Muscle of arm (tissue), 12 donors: Measurements from ENCODE around the gene CIAO3. TPM values are rescaled to one million over a fixed set of nuclear protein-coding genes. Genes with fewer than 3 reads are reported as not detected.

Experiments
- DNase-seq: peaks from one replicate; pipeline ENCODE4 v3.0.0-alpha.2; 2013
- polyA plus RNA-seq, 12 donors: library from polyadenylated mRNA; unstranded; fragments of 120-200 nt; gene quantifications; one replicate each; pipeline ENCODE4 v1.2.1, GENCODE V29; 2013; ENCODE audit not compliant: insufficient read length in 12 of 12

The CIAO3 gene
- polyA plus RNA-seq, 12 donors, result 7.5 to 16.7 (median 15.7) TPM; not detected in 1

DNA sequence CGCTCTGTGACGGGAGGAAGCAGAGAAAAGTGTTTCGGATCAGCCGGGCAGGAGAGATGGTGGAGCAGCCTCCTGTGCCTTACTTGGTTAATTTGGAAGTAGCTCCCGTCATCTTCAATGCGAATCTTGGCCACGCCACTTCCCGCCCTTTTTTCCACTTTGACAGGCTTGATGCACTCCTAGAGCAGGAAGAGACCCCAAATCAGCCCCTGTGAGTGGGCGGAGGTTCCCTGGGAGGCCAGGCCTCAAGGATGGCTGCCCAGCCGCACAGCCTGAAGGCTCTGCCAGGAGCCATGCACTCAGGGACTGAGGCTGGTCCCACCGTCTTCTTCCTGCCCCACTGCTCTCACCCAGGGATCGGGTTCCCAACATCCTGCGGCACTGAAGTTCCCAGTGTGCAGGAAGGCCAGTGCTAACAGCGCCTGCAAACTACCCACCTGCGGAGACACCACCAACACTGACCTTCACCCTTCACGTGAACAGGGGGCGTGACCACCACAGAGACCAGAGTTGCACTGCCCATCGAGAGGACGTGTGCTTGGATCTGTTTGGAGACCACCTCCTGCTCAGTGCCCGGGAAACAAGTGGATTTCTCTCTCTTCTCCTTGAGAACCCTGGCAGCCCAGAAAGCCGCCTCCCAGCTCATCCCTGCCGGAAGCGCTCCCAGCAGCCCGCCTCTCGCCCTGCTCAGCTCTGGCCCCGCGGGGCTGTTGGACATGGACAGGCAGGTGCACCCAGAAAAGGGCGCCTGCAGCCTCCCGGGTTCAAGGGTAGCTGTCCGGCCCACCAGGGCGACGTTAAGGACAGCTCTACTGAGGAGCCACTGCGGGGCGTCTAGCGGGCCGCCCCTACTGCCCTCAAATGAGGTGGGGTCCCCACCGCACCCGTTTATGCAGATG, 988 bp downstream of the CIAO3 start:
- DNase-seq, result no peak

DNA sequence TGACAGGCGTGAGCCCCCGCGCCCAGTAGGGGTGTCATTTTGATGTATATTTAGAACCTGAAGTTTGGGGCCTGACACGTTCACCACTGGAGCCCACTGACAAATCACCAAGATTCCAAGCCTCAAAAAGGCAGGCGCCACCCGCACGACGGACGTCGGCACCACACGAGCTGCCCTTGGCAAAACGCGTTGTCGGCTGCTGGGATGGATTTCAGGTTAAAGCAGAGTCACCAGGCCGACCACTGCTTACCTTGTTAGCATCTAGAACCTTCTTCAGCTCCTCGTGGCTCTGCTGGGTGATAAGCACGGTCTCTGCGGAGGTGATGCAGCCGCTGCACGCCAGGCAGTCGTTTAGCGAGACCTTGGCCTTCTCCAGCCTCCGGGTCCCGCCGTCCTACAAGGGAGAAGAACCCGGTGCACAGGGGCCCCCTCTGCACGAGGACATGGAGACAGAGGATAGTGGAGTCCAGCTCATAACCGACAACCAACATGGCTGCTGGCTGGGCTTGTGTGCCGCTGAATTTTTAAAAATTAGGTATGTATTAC, 3.8 kb downstream of the CIAO3 start:
- no peak for DNase-seq

GRCh38 chr16:735982-736453, 4.8 kb downstream of the CIAO3 start:
- DNase-seq, result no peak

DNA sequence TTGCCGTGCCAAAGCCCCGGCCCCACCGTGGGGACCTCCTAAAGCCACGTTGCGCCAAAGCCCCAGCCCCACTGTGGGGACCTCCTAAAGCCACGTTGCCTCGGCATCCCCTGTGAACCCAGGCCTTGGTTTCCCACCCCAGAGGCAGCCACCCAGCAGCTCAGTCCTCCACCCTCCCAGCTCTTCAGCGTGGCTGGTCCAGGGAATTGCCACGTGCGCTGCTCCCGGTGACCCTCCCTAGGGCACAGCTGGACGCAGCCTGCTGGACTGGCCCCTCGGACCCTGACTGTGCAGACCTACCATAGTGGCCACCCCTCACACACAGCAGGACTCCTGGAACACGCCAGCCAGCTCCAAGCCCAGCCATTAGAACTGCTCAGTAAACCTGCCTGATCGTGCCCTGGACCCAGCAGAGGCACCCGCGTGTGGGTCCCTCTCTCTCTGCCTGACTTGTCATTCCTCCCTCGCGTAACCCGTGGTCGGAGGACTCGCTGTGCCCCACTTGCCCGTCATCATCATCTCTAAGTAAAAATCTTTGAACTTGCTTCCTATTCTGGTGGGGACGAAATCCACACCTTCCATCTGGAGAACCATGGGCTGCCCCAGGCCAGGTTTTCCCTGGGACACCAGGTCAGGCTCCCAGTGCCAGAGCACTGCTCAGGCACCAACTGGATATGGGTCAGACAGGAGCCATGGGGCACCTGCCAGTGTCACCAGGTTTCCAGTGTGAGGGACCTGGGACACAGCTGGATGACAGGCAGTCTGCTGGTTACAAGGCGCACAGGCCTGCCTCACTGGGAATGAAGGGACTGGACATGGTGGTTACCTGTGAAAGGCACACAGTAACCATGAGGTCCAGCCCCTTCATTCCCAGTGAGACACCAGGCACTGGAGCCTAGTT, 5.6 kb downstream of the CIAO3 start:
- no peak for DNase-seq

GRCh38 chr16:734208-734980, 6.4 kb downstream of the CIAO3 start:
- no peak for DNase-seq

GRCh38 chr16:733382-734207, 7.2 kb downstream of the CIAO3 start:
- DNase-seq, result no peak

GRCh38 chr16:732936-733335, 7.9 kb downstream of the CIAO3 start:
- DNase-seq, result no peak

GRCh38 chr16:732332-732731, 8.5 kb downstream of the CIAO3 start:
- no peak for DNase-seq

GRCh38 chr16:730666-731509, 9.9 kb downstream of the CIAO3 start:
- no peak for DNase-seq

DNA sequence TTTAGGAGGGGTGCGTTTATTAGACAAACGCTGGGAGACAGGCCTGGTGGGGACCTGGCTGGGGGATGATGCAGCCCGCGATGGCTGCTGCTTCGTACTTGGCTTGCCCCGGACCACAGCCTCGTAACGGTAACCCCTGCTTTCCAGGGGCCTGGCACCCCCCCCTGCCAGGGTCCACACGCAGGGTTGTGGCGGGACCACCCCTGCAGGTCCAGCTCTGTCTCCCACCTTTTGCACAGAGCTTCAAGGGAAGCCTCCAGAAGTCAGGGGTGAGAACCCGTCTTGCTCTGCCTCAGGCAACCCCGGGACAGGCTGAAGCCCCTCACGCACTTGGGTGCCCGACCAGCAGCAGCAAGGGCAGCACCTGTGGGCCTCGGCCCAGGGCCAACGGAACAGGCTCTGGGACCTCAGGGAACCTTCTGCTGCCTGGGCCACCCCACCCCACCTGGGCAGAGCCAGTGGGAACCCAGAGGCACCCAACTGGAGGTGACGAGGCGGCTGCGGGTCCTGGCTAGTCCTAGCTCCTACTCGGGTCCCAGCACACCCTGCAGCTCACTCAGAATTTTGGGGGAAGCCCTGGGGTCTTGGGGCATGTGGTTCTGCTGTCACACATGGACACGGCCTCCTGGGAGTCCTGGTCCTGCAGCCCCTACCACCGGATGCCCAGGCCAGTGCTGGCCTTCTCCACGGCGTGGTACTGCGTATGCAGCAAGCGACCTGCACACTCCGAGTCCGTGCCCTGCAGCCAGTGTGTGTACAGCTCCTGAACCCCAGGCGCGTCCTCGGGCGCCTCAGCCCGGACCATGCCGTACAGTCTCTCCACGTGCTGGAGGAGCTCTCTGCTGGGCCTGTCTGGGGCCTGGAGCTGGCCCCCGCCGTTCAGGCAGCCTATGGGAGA, 10.8 kb downstream of the CIAO3 start:
- no peak for DNase-seq

GRCh38 chr16:728890-729744, 11.7 kb downstream of the CIAO3 start:
- no peak for DNase-seq

GRCh38 chr16:728131-728889, 12.5 kb downstream of the CIAO3 start:
- no peak for DNase-seq

GRCh38 chr16:727291-727977, 13.4 kb downstream of the CIAO3 start:
- no peak for DNase-seq

DNA sequence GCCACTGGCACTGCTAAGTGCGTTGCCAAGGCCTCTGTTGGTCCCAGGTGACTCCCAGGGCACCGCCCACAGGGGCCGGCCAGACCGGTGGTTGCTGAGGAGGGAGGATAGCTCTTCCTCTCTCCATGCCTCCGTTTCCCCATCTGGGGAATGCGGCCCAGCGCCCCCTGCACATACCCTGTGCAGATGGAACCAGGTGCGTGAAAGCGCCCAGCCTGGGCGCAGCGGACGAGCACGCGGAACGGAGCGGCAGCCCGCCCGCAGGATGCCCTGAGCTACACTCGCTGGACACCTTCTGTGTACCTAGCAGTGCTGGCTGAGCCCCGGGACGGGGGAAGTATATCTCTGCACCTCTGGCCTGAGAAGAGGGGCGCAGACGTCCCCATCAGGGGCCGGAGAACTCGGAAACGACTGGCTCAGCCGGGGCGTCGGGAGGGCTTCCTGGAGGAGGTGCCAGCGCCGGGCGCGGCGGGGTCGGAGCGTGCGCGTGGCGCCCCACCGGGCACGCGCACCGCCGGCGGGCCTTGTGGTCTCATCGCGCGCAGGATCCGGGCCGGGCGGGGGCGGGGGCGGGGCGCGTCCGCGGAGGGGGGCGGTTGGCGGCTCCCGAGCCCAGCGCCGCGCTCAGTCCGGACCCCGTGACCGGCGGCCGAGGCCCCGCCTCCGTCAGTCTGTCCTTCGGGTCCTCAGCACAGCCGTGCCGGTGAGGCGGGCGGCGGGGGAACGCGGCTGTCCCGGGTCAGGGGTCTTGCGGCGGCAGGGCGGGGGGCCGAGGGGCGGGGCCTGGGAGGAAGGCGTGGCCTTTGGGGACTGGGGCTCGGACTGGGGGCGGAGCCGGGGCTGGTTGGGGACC, 14.1 kb downstream of the CIAO3 start, which contains the start of the genes CCDC78 and HAGHL:
Gene CCDC78 (minus strand): TSS at position 6 of the 853 bp plus-strand sequence. CDS start 76 bp downstream, outside the sequence.
Gene HAGHL (plus strand): TSS at position 669 of the 853 bp plus-strand sequence. CDS start 404 bp downstream, outside the sequence.
- DNase-seq, result no peak

DNA sequence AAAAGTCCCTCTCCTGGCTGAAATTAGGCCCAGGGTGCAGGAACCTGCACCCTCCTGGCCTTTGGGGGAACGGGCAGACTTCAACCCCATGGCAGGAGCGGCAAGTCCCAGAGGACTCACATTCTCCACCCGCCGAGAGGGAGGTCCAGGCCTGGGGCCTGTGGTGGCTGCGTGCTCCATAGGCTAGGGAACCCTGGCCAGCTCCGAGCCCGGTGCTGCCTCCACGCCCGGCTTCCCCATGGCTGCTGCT, 14.7 kb downstream of the CIAO3 start:
- no peak for DNase-seq
